Fibroblast of villous mesenchyme (primary cell): Measurements from ENCODE around the gene SEMA4A. TPM values are rescaled to one million over a fixed set of nuclear protein-coding genes. Genes with fewer than 3 reads are reported as not detected.

ENCODE experiments used
- DNase-seq: peaks from one replicate; pipeline ENCODE4 v3.0.0-alpha.2; 2010; ENCODE audit warnings: low read depth
- H3K4me3 ChIP-seq: 2 replicates; pipeline ENCODE4 v1.5.1; 2011; ENCODE audit warnings: low read depth, mild to moderate bottlenecking, low read length
- total RNA-seq: library from RNA; depleted of rRNA; stranded (reverse); fragments of >200 nt; gene quantifications from 2 replicates; pipeline ENCODE4 v1.2.3, GENCODE V29; 2012
- TF ChIP-seq, protein P1 (sequence below): IDR thresholded peaks from 2 replicates; pipeline ENCODE4 v1.5.1; 2012; ENCODE audit warnings: low read depth, mild to moderate bottlenecking, low read length; ENCODE audit not compliant: insufficient read depth

SEMA4A gene
- total RNA-seq, 1 donor: 0.43 TPM

DNA sequence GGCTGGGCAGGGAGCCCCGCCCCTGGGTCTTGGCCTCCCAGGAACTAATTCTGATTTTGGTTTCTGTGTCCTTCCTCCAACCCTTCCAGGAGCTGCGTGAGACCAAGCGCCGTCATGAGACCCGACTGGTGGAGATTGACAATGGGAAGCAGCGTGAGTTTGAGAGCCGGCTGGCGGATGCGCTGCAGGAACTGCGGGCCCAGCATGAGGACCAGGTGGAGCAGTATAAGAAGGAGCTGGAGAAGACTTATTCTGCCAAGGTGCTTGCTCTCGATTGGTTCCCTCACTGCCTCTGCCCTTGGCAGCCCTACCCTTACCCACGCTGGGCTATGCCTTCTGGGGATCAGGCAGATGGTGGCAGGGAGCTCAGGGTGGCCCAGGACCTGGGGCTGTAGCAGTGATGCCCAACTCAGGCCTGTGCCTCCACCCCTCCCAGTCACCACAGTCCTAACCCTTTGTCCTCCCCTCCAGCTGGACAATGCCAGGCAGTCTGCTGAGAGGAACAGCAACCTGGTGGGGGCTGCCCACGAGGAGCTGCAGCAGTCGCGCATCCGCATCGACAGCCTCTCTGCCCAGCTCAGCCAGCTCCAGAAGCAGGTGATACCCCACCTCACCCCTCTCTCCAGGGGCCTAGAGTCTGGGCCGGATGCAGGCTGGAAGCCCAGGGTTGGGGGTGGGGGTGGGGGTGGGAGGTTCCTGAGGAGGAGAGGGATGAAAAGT is 18.5 kb upstream of the SEMA4A start:
- no peak overlapping the region for H3K4me3 ChIP-seq
- no peak for DNase-seq
- TF ChIP-seq, protein P1, sequence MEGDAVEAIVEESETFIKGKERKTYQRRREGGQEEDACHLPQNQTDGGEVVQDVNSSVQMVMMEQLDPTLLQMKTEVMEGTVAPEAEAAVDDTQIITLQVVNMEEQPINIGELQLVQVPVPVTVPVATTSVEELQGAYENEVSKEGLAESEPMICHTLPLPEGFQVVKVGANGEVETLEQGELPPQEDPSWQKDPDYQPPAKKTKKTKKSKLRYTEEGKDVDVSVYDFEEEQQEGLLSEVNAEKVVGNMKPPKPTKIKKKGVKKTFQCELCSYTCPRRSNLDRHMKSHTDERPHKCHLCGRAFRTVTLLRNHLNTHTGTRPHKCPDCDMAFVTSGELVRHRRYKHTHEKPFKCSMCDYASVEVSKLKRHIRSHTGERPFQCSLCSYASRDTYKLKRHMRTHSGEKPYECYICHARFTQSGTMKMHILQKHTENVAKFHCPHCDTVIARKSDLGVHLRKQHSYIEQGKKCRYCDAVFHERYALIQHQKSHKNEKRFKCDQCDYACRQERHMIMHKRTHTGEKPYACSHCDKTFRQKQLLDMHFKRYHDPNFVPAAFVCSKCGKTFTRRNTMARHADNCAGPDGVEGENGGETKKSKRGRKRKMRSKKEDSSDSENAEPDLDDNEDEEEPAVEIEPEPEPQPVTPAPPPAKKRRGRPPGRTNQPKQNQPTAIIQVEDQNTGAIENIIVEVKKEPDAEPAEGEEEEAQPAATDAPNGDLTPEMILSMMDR: no peak

DNA sequence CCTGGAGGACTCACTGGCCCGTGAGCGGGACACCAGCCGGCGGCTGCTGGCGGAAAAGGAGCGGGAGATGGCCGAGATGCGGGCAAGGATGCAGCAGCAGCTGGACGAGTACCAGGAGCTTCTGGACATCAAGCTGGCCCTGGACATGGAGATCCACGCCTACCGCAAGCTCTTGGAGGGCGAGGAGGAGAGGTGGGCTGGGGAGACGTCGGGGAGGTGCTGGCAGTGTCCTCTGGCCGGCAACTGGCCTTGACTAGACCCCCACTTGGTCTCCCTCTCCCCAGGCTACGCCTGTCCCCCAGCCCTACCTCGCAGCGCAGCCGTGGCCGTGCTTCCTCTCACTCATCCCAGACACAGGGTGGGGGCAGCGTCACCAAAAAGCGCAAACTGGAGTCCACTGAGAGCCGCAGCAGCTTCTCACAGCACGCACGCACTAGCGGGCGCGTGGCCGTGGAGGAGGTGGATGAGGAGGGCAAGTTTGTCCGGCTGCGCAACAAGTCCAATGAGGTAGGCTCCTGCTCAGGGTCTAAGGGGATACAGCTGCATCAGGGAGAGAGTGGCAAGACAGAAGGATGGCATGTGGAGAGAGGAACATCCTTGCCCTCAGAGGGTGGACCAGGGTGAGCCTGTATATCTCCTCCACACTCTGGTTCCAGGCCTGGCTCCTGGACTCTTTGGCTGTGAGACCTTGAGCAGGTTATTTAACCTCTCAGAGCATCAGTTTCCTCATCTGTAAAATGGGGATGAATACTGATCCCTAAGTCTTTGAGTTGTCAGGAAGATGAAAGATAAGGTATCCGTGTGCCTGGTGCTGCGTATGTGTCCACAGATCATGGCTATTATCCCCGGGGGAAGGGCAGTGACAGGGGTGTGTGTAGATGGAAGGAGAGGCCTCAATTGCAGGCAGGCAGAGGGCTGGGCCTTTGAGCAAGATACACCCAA is 17.2 kb upstream of the SEMA4A start:
- no peak overlapping the region for H3K4me3 ChIP-seq
- DNase-seq: no peak
- TF ChIP-seq, protein P1: no peak

DNA sequence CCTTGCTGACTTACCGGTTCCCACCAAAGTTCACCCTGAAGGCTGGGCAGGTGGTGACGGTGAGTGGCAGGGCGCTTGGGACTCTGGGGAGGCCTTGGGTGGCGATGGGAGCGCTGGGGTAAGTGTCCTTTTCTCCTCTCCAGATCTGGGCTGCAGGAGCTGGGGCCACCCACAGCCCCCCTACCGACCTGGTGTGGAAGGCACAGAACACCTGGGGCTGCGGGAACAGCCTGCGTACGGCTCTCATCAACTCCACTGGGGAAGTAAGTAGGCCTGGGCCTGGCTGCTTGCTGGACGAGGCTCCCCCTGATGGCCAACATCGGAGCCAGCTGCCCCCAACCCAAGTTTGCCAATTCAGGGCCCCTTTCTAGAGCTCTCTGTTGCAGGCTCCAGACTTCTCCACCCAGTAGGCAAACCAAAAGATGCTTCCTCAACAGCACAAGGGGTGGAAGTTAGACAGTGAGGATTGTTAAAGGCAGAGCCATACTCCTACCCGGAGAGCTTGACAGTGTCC is 16.4 kb upstream of the SEMA4A start:
- H3K4me3 ChIP-seq: no peak overlapping the region
- no peak for DNase-seq
- TF ChIP-seq, protein P1: no peak

DNA sequence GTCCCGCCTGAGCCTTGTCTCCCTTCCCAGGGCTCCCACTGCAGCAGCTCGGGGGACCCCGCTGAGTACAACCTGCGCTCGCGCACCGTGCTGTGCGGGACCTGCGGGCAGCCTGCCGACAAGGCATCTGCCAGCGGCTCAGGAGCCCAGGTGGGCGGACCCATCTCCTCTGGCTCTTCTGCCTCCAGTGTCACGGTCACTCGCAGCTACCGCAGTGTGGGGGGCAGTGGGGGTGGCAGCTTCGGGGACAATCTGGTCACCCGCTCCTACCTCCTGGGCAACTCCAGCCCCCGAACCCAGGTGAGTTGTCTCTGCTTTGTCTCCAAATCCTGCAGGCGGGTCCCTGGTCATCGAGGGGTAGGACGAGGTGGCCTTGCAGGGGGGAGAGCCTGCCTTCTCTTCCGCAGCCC is 14.9 kb upstream of the SEMA4A start:
- TF ChIP-seq, protein P1: no peak
- no peak for DNase-seq
- H3K4me3 ChIP-seq: no peak overlapping the region

DNA sequence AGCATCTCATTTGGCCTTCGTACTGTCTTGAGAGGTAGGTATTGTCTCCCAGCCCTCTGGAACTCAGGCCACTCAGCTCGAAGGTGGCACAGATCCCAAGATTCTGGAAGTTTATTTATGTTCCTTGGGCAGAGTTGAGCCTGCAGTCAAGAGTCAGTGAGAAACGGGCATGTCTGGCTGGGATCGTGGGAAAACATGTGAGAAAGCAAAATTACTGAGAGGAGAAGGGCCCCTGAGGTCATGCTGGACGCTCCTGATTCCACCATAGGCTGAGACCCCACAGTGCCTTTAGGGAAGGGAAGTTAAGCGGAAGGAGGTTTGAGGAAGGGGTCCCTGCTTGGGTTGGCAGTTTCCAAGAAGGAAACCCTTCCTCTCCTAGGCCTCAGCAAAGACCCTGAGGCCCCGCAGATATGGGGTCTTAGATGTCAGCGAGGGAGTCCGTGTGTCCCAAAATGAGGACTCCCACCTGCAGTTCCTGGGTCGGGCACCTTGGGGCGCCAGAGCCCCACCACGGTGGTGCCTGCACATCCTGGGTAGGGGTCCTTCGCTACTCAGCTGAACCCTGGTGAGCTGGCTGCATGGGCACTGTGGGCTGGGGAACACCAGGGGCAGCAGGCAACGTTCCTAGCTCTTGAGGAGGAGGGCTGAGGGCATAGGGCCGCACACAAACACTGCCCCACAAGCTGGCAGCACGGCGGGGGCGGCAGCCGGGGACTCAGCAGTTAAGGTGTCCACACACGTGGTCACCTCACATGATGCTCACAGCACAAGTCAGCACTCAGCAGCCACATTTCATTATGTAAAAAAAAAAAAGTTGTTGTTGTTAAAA is 12.3 kb upstream of the SEMA4A start:
- no peak overlapping the region for H3K4me3 ChIP-seq
- TF ChIP-seq, protein P1: peak; percentile 72
- peak; percentile 43 for DNase-seq

DNA sequence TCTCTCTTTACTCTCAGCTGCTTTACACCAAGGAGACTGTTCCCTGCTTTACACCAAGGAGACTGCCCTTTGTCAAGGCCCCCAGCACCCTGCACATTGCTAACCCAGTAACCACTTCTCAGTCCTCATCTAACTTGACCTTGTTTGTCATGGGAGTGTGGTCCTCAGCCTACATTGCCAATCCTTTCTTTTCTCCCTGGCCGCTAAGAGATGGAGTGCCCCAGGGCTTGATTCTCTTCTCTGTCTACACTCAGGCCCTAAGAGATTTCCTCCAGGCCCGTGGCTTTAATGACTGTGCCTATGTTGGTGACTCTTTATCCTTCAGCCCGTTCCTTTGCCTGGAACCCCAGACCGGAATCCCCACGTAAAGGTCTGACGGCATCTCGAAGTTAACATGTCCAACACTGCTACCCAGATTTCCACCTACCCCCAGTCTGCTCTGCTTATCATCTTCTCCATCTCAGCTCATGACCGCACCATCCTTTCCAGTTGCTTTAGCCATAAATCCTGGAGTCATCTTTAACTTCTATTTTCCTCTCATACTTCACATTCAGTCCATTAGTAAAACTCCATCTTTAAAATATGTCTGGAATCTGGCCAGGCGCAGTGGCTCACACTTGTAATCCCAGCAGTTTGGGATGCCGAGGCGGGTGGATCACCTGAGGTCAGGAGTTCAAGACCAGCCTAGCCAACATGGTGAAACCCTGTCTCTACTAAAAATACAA is 9.5 kb upstream of the SEMA4A start:
- TF ChIP-seq, protein P1: no peak
- H3K4me3 ChIP-seq: no peak overlapping the region
- DNase-seq: peak; percentile 70
